HEK293 (cell line): ENCODE results near the gene TOMM40.

ENCODE experiments used
- KLF10 ChIP-seq: fragments of 450-650 bp; IDR thresholded peaks from 2 replicates; pipeline ENCODE4 v1.5.1; 2018; ENCODE audit warnings: missing biosample characterization, mild to moderate bottlenecking, missing genetic modification characterization
- SP2 ChIP-seq: fragments of 450-650 bp; formaldehyde crosslinking; IDR thresholded peaks from 2 replicates; pipeline ENCODE4 v1.5.1; 2016; ENCODE audit warnings: missing biosample characterization, missing genetic modification characterization
- ZFHX2 ChIP-seq: fragments of 450-650 bp; formaldehyde crosslinking; conservative IDR thresholded peaks from 2 replicates; pipeline ENCODE4 v1.5.1; 2016; ENCODE audit warnings: missing biosample characterization, missing genetic modification characterization
- ZNF175 ChIP-seq: fragments of 450-650 bp; formaldehyde crosslinking; IDR thresholded peaks from 2 replicates; pipeline ENCODE4 v1.5.1; 2016; ENCODE audit warnings: missing biosample characterization, missing genetic modification characterization
- ZNF23 ChIP-seq: fragments of 450-650 bp; formaldehyde crosslinking; IDR thresholded peaks from 2 replicates; pipeline ENCODE4 v1.5.1; 2016; ENCODE audit warnings: missing biosample characterization, missing genetic modification characterization, borderline replicate concordance
- ZNF776 ChIP-seq: fragments of 450-650 bp; formaldehyde crosslinking; IDR thresholded peaks from 2 replicates; pipeline ENCODE4 v1.5.0; 2017; ENCODE audit warnings: missing biosample characterization, missing genetic modification characterization, borderline replicate concordance
- TF ChIP-seq, protein P1 (sequence below): fragments of 450-650 bp; formaldehyde crosslinking; IDR thresholded peaks from 2 replicates; pipeline ENCODE4 v1.5.1; 2016; ENCODE audit warnings: missing biosample characterization, missing genetic modification characterization, borderline replicate concordance
- TF ChIP-seq, protein P2 (sequence below): sonication (generic); formaldehyde crosslinking; IDR thresholded peaks from 2 replicates; pipeline ENCODE4 v1.8.1; 2022; ENCODE audit warnings: mild to moderate bottlenecking, moderate library complexity, missing genetic modification reagents
- TF ChIP-seq, protein P3 (sequence below): fragments of 450-650 bp; formaldehyde crosslinking; IDR thresholded peaks from 2 replicates; pipeline ENCODE4 v1.5.1; 2017; ENCODE audit warnings: missing biosample characterization, missing genetic modification characterization
- TF ChIP-seq, protein P4 (sequence below): IDR thresholded peaks from 2 replicates; pipeline ENCODE4 v1.6.1; 2011; ENCODE audit warnings: mild to moderate bottlenecking, low read depth, low read length, borderline replicate concordance
- TF ChIP-seq, protein P5 (sequence below): fragments of 450-650 bp; formaldehyde crosslinking; IDR thresholded peaks from 2 replicates; pipeline ENCODE4 v1.5.1; 2016; ENCODE audit warnings: missing biosample characterization, missing genetic modification characterization
- TF ChIP-seq, protein P6 (sequence below): fragments of 450-650 bp; formaldehyde crosslinking; IDR thresholded peaks from 2 replicates; pipeline ENCODE4 v1.5.1; 2016; ENCODE audit warnings: missing biosample characterization, missing genetic modification characterization
- TF ChIP-seq, protein P7 (sequence below): fragments of 450-650 bp; formaldehyde crosslinking; conservative IDR thresholded peaks from 2 replicates; pipeline ENCODE4 v1.5.1; 2016; ENCODE audit warnings: low read depth, missing biosample characterization, missing genetic modification characterization

DNA sequence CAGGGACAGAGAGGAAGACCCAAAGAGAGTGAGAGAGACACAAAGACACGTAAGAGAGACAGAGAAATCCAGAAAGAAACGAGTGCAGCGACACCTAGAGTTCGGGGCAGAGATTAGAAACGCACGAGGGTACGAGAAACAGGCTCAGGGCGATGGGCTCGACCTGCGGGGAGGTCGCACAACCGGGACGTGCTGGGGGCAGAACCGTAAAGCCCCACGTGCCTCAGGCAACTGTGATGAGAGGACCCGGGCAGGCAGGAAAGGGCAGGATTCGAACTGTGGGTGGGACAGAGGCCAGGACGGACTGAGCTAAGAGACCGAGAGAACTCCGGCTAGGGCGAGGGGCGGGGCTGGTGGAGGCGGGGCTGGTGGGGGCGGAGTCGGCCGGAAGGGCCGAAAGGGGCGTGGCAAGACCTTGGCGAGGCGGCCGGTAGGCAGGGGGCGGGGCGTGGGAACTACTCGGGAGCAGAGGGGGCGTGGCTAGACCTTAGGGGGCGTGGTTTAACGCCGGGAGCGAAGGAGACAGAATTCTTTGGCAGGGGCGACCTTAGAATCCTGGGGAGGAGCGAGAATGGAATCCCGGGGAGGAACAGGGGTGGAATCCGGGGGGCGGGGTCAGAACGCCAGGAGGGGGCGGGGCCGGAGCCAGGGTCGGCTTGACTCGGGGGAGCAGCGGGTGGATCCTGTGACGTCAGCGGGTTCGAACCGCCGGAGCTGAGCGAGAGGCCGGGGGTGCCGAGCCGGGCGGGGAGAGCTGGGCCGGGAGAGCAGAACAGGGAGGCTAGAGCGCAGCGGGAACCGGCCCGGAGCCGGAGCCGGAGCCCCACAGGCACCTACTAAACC is 45.2 kb upstream of the TOMM40 start, which contains the start of gene NECTIN2:
- TF ChIP-seq ZNF776 (tag by site-specific recombination) (no peak), ZFHX2 (tag by site-specific recombination) (peak; percentile 52), ZNF175 (tag by site-specific recombination) (no peak), SP2 (tag by site-specific recombination) (peak; percentile 83), ZNF23 (tag by site-specific recombination) (no peak), KLF10 (tag by site-specific recombination) (peak; percentile 56; the same call in 1 of the 2 replicates)
- TF ChIP-seq, protein P1, sequence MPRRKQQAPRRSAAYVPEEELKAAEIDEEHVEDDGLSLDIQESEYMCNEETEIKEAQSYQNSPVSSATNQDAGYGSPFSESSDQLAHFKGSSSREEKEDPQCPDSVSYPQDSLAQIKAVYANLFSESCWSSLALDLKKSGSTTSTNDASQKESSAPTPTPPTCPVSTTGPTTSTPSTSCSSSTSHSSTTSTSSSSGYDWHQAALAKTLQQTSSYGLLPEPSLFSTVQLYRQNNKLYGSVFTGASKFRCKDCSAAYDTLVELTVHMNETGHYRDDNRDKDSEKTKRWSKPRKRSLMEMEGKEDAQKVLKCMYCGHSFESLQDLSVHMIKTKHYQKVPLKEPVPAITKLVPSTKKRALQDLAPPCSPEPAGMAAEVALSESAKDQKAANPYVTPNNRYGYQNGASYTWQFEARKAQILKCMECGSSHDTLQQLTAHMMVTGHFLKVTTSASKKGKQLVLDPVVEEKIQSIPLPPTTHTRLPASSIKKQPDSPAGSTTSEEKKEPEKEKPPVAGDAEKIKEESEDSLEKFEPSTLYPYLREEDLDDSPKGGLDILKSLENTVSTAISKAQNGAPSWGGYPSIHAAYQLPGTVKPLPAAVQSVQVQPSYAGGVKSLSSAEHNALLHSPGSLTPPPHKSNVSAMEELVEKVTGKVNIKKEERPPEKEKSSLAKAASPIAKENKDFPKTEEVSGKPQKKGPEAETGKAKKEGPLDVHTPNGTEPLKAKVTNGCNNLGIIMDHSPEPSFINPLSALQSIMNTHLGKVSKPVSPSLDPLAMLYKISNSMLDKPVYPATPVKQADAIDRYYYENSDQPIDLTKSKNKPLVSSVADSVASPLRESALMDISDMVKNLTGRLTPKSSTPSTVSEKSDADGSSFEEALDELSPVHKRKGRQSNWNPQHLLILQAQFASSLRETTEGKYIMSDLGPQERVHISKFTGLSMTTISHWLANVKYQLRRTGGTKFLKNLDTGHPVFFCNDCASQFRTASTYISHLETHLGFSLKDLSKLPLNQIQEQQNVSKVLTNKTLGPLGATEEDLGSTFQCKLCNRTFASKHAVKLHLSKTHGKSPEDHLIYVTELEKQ = no peak
- TF ChIP-seq, protein P2, sequence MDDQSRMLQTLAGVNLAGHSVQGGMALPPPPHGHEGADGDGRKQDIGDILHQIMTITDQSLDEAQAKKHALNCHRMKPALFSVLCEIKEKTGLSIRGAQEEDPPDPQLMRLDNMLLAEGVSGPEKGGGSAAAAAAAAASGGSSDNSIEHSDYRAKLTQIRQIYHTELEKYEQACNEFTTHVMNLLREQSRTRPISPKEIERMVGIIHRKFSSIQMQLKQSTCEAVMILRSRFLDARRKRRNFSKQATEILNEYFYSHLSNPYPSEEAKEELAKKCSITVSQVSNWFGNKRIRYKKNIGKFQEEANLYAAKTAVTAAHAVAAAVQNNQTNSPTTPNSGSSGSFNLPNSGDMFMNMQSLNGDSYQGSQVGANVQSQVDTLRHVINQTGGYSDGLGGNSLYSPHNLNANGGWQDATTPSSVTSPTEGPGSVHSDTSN (CRISPR knock-in tag) = no peak
- TF ChIP-seq, protein P3, sequence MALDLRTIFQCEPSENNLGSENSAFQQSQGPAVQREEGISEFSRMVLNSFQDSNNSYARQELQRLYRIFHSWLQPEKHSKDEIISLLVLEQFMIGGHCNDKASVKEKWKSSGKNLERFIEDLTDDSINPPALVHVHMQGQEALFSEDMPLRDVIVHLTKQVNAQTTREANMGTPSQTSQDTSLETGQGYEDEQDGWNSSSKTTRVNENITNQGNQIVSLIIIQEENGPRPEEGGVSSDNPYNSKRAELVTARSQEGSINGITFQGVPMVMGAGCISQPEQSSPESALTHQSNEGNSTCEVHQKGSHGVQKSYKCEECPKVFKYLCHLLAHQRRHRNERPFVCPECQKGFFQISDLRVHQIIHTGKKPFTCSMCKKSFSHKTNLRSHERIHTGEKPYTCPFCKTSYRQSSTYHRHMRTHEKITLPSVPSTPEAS (tag by site-specific recombination) = 0 out of 2 replicates have a peak, but pooled peaks have one; percentile 14
- TF ChIP-seq, protein P4, sequence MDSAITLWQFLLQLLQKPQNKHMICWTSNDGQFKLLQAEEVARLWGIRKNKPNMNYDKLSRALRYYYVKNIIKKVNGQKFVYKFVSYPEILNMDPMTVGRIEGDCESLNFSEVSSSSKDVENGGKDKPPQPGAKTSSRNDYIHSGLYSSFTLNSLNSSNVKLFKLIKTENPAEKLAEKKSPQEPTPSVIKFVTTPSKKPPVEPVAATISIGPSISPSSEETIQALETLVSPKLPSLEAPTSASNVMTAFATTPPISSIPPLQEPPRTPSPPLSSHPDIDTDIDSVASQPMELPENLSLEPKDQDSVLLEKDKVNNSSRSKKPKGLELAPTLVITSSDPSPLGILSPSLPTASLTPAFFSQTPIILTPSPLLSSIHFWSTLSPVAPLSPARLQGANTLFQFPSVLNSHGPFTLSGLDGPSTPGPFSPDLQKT = no peak
- TF ChIP-seq, protein P5, sequence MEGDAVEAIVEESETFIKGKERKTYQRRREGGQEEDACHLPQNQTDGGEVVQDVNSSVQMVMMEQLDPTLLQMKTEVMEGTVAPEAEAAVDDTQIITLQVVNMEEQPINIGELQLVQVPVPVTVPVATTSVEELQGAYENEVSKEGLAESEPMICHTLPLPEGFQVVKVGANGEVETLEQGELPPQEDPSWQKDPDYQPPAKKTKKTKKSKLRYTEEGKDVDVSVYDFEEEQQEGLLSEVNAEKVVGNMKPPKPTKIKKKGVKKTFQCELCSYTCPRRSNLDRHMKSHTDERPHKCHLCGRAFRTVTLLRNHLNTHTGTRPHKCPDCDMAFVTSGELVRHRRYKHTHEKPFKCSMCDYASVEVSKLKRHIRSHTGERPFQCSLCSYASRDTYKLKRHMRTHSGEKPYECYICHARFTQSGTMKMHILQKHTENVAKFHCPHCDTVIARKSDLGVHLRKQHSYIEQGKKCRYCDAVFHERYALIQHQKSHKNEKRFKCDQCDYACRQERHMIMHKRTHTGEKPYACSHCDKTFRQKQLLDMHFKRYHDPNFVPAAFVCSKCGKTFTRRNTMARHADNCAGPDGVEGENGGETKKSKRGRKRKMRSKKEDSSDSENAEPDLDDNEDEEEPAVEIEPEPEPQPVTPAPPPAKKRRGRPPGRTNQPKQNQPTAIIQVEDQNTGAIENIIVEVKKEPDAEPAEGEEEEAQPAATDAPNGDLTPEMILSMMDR (tag by site-specific recombination) = peak; percentile 99
- TF ChIP-seq, protein P6, sequence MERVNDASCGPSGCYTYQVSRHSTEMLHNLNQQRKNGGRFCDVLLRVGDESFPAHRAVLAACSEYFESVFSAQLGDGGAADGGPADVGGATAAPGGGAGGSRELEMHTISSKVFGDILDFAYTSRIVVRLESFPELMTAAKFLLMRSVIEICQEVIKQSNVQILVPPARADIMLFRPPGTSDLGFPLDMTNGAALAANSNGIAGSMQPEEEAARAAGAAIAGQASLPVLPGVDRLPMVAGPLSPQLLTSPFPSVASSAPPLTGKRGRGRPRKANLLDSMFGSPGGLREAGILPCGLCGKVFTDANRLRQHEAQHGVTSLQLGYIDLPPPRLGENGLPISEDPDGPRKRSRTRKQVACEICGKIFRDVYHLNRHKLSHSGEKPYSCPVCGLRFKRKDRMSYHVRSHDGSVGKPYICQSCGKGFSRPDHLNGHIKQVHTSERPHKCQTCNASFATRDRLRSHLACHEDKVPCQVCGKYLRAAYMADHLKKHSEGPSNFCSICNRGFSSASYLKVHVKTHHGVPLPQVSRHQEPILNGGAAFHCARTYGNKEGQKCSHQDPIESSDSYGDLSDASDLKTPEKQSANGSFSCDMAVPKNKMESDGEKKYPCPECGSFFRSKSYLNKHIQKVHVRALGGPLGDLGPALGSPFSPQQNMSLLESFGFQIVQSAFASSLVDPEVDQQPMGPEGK = peak; percentile 74
- TF ChIP-seq, protein P7, sequence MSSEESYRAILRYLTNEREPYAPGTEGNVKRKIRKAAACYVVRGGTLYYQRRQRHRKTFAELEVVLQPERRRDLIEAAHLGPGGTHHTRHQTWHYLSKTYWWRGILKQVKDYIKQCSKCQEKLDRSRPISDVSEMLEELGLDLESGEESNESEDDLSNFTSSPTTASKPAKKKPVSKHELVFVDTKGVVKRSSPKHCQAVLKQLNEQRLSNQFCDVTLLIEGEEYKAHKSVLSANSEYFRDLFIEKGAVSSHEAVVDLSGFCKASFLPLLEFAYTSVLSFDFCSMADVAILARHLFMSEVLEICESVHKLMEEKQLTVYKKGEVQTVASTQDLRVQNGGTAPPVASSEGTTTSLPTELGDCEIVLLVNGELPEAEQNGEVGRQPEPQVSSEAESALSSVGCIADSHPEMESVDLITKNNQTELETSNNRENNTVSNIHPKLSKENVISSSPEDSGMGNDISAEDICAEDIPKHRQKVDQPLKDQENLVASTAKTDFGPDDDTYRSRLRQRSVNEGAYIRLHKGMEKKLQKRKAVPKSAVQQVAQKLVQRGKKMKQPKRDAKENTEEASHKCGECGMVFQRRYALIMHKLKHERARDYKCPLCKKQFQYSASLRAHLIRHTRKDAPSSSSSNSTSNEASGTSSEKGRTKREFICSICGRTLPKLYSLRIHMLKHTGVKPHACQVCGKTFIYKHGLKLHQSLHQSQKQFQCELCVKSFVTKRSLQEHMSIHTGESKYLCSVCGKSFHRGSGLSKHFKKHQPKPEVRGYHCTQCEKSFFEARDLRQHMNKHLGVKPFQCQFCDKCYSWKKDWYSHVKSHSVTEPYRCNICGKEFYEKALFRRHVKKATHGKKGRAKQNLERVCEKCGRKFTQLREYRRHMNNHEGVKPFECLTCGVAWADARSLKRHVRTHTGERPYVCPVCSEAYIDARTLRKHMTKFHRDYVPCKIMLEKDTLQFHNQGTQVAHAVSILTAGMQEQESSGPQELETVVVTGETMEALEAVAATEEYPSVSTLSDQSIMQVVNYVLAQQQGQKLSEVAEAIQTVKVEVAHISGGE (tag by site-specific recombination) = peak; percentile 48
